ENCODE data around the gene SMAD3.

The SMAD3 gene

DNA sequence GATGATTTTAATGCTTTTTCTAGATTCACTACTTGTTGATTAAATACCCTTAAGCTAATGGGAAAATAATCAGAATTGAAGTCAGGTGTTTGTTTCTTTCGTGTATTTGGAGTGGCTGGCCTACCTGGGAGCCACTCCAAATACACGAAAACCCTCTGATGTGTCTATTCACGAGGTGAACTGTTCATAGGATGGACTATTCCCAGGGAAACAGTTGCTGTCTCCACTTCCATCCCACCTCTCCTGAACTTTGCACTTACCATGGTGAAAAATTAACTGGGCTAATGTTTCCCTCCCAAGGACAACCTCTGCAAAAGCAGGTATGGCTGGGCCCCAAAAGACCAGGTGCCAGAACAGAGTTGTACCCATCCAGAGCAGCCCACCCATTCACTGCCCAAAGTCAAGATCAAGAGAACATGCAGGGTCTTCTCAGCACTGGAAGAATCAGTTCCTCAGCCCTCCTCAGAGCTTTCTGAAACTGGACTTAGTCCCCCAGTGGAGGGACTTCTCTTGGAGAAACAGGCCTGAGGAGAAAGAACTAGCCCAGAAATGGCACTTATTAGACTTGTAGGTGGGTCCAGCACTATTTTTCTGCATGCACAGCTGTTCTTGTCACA is 2.9 kb upstream of the SMAD3 start:
- Histone ChIP-seq H3K27me3 (ENCODE audit: control insufficient read depth in 1 of 2, insufficient read depth in 2 of 2, low read length in 2 of 2) (no peaks in the 10 kb centered on the region), H3K4me3 (ENCODE audit: low read depth in 1 of 2, low read length in 2 of 2) (peak overlapping the region; percentile 28 to 41), H3K27ac (ENCODE audit: low read depth, low read length) (peak overlapping the region; percentile 65), H3K9me3 (ENCODE audit: control insufficient read depth in 1 of 2, low read length in 2 of 2) (no peaks in the 10 kb centered on the region), H3K4me1 (ENCODE audit: control insufficient read depth in 1 of 2, insufficient read depth in 2 of 2, low read length in 2 of 2) (peaks cover 26 to 35% of the 10 kb centered on the region in 2 donors), H3K9ac (ENCODE audit: low read depth in 1 of 2, low read length in 2 of 2) (peak overlapping the region; percentile 48 to 56), H3K36me3 (ENCODE audit: control insufficient read depth in 1 of 2, insufficient read depth in 2 of 2, low read length in 2 of 2) (no peaks in the 10 kb centered on the region)

DNA sequence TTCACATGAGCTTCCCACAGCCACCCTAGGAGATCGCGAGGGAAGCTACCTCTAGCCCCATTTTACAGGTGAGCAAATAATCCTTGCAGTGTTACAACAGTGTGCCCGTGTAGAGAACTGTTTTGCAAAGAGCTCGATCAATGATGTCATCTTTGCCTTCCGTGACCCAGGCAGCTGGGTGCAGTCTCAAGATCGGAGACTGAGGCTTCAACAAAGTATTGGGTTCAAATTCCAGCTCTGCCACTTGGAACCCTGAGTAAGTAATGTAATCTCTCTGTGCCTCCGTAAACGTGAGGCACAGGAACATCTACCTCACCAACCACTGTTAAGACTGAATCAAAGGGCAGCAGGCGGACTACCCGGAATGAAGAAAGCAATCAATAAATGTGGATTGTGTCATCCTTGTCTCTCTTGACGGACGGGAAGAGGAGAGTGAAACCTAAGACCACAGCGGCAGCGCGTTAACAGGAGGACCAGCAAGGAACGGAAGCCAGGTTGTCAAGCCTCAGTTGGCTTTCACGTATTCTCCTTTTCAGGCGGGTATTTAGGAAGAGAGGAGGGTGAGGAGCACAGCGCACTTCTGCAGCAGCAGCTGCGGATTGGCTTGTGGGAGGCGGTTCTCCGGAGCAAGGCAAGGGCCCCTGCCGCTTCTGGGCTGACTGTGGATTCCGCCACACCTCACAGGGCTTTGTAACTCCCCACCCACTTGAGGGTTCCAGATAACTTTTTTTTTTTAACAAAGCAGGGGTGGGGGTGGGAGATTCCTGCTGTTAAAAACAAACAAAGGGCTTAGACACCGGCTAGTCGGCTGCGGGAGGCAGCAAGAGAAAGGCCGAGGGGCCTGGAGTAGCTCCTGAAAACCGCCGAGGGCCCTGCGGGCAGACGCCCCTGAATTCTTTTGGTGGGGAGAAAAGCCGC is 1.5 kb upstream of the SMAD3 start:
- Histone ChIP-seq H3K9ac (ENCODE audit: low read depth in 1 of 2, low read length in 2 of 2) (peak overlapping the region; percentile 80 to 85), H3K4me1 (ENCODE audit: control insufficient read depth in 1 of 2, insufficient read depth in 2 of 2, low read length in 2 of 2) (peaks cover 40 to 47% of the 10 kb centered on the region in 2 donors), H3K27me3 (ENCODE audit: control insufficient read depth in 1 of 2, insufficient read depth in 2 of 2, low read length in 2 of 2) (no peaks in the 10 kb centered on the region), H3K4me3 (ENCODE audit: low read depth in 1 of 2, low read length in 2 of 2) (peak overlapping the region; percentile 67 to 68), H3K36me3 (ENCODE audit: control insufficient read depth in 1 of 2, insufficient read depth in 2 of 2, low read length in 2 of 2) (no peaks in the 10 kb centered on the region), H3K27ac (ENCODE audit: low read depth, low read length) (peak overlapping the region; percentile 89), H3K9me3 (ENCODE audit: control insufficient read depth in 1 of 2, low read length in 2 of 2) (no peaks in the 10 kb centered on the region)

DNA sequence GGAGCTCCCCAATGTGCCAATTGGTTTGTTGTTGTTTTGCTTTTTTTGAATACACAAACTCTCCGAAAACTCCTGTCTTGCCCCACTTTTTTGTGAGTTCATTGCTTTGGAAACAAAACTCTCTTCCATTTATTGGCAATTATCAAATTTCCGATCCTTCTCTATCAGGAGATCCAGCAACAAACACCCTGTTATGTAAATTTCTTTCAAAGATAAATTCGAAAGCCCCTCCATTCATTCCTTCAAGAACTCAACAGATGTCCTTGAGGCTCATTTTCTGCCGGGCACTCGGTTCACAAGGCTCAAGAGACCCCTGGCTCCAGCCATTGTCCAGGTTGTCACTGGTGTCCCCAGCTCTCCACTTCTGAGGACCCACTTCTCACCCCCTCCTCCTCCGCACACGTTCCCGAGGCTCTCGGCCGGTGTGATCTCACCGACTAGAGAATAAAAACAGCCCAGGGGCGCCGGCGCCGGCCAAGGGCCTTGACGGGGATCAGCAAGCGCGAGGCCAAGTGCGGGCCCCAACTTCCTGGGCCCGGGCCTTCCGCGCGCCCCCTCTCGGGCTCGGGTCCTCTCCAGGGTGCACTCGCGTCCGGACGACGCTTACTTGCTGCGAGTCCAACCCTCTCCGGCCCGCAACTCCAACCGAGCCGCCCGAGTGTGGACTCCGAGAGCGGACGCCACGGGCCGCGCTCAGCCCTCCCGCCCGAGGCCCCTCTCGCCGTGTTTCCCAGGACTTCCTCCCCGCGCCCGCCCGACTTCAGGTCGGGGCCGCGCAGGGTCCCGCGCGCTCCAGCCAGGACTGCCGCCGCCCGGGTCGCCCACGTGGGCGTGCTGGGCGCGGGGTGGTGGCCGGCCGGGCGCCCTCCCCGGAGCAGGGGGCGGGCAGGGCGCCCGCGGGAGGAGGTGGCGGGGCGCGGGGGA is 533 bp upstream of the SMAD3 start:
- Histone ChIP-seq H3K4me3 (ENCODE audit: low read depth in 1 of 2, low read length in 2 of 2) (peak overlapping the region; percentile 68 to 90), H3K9ac (ENCODE audit: low read depth in 1 of 2, low read length in 2 of 2) (peak overlapping the region; percentile 80 to 85), H3K27ac (ENCODE audit: low read depth, low read length) (peak overlapping the region; percentile 89), H3K4me1 (ENCODE audit: control insufficient read depth in 1 of 2, insufficient read depth in 2 of 2, low read length in 2 of 2) (peaks cover 41 to 45% of the 10 kb centered on the region in 2 donors), H3K27me3 (ENCODE audit: control insufficient read depth in 1 of 2, insufficient read depth in 2 of 2, low read length in 2 of 2) (no peaks in the 10 kb centered on the region), H3K9me3 (ENCODE audit: control insufficient read depth in 1 of 2, low read length in 2 of 2) (no peaks in the 10 kb centered on the region), H3K36me3 (ENCODE audit: control insufficient read depth in 1 of 2, insufficient read depth in 2 of 2, low read length in 2 of 2) (no peaks in the 10 kb centered on the region)

DNA sequence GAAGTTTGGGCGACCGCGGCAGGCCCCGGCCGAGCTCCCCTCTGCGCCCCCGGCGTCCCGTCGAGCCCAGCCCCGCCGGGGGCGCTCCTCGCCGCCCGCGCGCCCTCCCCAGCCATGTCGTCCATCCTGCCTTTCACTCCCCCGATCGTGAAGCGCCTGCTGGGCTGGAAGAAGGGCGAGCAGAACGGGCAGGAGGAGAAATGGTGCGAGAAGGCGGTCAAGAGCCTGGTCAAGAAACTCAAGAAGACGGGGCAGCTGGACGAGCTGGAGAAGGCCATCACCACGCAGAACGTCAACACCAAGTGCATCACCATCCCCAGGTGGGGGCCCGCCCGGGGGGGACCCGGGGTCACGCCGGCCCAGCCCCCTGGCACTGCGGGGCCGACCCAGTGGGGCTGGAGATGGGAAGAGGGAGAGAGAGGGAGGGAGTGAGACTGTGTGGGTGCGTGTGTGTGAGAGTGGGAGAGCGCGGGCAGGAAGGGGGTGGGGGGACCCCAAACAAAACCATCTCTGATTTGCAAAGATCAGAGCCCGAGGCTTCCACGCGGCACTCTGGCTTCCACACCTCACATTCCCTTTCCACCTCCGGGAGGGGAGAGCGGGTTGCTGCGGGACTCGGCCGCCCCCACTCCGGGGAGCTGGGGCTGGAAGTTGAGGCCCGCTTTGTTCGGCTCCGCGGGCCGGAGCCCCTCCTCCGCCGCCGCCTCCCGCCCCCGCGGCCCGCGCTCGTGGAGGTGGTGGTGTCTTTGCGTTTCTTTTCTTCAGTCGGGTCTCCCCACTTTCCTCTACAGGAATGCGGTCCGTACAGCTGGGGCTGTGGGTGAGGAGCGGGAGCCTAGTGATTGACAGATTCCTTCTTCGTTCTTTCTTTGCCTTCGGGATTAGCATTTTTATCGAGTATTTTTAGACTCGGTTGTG is 898 bp downstream of the SMAD3 start:
- H3K27me3 ChIP-seq (ENCODE audit: control insufficient read depth in 1 of 2, insufficient read depth in 2 of 2, low read length in 2 of 2): no peaks in the 10 kb centered on the region
- H3K9me3 ChIP-seq (ENCODE audit: control insufficient read depth in 1 of 2, low read length in 2 of 2): no peaks in the 10 kb centered on the region
- peak overlapping the region; percentile 81 for H3K27ac ChIP-seq (ENCODE audit: low read depth, low read length)
- peaks cover 41 to 45% of the 10 kb centered on the region in 2 donors for H3K4me1 ChIP-seq (ENCODE audit: control insufficient read depth in 1 of 2, insufficient read depth in 2 of 2, low read length in 2 of 2)
- peak overlapping the region; percentile 86 to 90 for H3K4me3 ChIP-seq (ENCODE audit: low read depth in 1 of 2, low read length in 2 of 2)
- H3K36me3 ChIP-seq (ENCODE audit: control insufficient read depth in 1 of 2, insufficient read depth in 2 of 2, low read length in 2 of 2): peaks cover 0 to 6% of the 10 kb centered on the region in 2 donors
- H3K9ac ChIP-seq (ENCODE audit: low read depth in 1 of 2, low read length in 2 of 2): peak overlapping the region; percentile 69 to 88

DNA sequence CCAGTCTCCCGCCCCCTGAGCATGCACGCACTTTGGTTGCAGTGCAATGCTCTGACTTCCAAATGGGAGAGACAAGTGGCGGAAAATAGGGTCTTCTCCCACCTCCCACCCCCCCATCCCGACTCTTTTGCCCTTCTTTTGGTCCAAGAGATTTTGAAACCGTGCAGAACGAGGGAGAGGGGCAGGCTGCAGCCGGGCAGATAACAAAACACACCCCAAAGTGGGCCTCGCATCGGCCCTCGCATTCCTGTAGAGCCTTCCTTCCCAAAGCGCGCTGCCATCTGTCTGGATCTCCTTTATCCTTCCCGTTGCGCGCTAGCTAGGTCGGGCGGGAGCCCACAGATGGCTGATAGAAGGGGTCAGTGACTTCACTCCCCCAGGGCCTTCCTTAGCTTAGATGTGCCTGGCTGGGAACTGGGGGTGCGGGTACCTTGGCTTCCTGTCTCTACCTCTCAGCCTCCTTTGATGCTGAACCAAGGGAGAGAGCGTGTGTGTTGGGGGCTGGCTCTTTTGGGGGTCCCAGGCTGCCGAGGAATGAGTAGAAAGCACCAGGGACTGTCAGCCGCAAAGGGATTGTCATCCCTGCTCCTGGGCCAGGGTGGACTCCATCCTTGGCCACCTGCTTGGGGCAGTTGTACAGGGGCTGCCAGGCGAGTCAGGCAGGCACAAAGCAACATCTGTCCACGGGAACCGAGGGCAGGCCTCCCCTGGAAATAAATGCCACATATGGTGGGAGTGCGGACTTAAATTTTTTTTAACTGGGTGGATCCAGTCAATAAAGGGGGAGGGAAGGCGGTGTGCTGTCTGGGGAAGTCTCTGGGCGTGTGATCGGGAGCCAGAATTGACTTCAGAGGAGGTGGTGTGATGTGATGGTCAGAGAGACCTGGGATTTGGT is 1.8 kb downstream of the SMAD3 start:
- Histone ChIP-seq H3K36me3 (ENCODE audit: control insufficient read depth in 1 of 2, insufficient read depth in 2 of 2, low read length in 2 of 2) (peaks cover 0 to 6% of the 10 kb centered on the region in 2 donors), H3K4me3 (ENCODE audit: low read depth in 1 of 2, low read length in 2 of 2) (peak overlapping the region; percentile 86 to 90), H3K9me3 (ENCODE audit: control insufficient read depth in 1 of 2, low read length in 2 of 2) (no peaks in the 10 kb centered on the region), H3K9ac (ENCODE audit: low read depth in 1 of 2, low read length in 2 of 2) (peak overlapping the region; percentile 69 to 88), H3K4me1 (ENCODE audit: control insufficient read depth in 1 of 2, insufficient read depth in 2 of 2, low read length in 2 of 2) (peaks cover 40 to 42% of the 10 kb centered on the region in 2 donors), H3K27ac (ENCODE audit: low read depth, low read length) (peak overlapping the region; percentile 0), H3K27me3 (ENCODE audit: control insufficient read depth in 1 of 2, insufficient read depth in 2 of 2, low read length in 2 of 2) (no peaks in the 10 kb centered on the region)

DNA sequence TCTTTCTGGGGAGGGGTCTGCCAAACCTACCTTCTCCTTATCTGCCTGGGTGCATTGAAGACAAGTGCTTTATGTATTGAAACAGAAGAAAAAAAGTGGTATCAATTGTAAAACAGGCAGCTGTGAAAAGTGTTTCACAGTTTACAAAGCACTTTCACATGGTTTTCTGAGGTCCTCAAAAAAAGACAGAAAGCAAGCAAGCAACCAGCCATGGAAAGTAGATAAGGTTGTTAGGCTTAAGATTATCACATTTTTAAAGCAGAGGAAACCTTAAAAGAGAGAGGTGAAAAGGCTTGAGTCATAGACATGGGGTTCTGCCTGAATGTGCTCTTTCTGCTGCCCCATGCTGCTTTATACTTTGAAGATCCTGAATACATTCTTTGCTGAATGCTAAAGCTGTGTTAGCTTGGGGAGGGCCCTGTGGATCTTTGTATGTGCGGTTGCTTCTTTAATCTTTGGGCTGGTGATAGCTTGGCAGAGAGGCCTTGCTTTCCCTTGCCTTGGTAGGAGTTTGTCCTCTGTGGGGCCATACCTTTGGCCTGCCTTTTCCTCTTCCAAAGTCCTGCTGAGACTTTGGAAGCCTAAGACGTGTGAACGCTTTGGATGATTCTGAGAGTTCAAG is 2.6 kb downstream of the SMAD3 start:
- Histone ChIP-seq H3K4me1 (ENCODE audit: control insufficient read depth in 1 of 2, insufficient read depth in 2 of 2, low read length in 2 of 2) (peaks cover 42% of the 10 kb centered on the region in 2 donors), H3K4me3 (ENCODE audit: low read depth in 1 of 2, low read length in 2 of 2) (peak overlapping the region; percentile 86 to 90), H3K27ac (ENCODE audit: low read depth, low read length) (peak overlapping the region; percentile 0), H3K9me3 (ENCODE audit: control insufficient read depth in 1 of 2, low read length in 2 of 2) (no peaks in the 10 kb centered on the region), H3K36me3 (ENCODE audit: control insufficient read depth in 1 of 2, insufficient read depth in 2 of 2, low read length in 2 of 2) (peaks cover 0 to 6% of the 10 kb centered on the region in 2 donors), H3K9ac (ENCODE audit: low read depth in 1 of 2, low read length in 2 of 2) (peak overlapping the region; percentile 69 to 88), H3K27me3 (ENCODE audit: control insufficient read depth in 1 of 2, insufficient read depth in 2 of 2, low read length in 2 of 2) (no peaks in the 10 kb centered on the region)

DNA sequence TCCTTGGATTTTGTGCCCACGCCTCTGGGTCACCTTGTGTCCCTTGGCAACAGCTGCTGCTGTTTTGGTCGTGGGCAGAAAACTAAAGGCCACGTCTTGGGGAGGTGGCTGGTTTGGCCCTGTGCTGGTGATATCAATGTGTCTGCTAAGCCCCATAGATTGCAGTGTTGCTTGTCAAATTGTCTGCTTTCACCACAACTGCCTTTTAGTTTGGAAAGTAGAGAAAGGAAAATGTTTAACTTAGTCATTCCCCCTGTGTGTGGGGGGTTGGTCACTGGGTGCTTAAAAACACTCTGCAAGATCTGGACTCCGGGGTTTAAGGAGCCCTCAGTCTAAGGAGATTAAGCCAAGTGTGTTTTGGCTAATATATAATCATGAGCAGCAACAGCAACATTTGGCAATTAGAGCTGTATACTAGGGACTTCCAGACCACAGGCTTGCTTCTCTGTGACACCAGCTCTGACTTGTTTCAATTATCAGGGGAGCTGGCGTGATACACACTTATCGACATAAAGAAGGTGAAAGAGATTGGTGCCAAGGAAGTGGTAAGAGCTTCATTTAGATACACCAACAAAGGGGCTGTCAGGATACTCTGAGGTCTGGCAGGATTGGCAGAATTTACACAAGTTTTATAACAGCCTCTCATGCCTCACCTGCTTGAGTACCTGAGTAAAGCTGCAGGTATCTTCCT is 3.5 kb downstream of the SMAD3 start:
- peak overlapping the region; percentile 15 to 69 for H3K9ac ChIP-seq (ENCODE audit: low read depth in 1 of 2, low read length in 2 of 2)
- no peak overlapping the region for H3K27ac ChIP-seq (ENCODE audit: low read depth, low read length)
- peaks cover 39 to 40% of the 10 kb centered on the region in 2 donors for H3K4me1 ChIP-seq (ENCODE audit: control insufficient read depth in 1 of 2, insufficient read depth in 2 of 2, low read length in 2 of 2)
- H3K36me3 ChIP-seq (ENCODE audit: control insufficient read depth in 1 of 2, insufficient read depth in 2 of 2, low read length in 2 of 2): peaks cover 0 to 6% of the 10 kb centered on the region in 2 donors
- no peaks in the 10 kb centered on the region for H3K9me3 ChIP-seq (ENCODE audit: control insufficient read depth in 1 of 2, low read length in 2 of 2)
- H3K4me3 ChIP-seq (ENCODE audit: low read depth in 1 of 2, low read length in 2 of 2): peak overlapping the region; percentile 86 to 90
- H3K27me3 ChIP-seq (ENCODE audit: control insufficient read depth in 1 of 2, insufficient read depth in 2 of 2, low read length in 2 of 2): no peaks in the 10 kb centered on the region

DNA sequence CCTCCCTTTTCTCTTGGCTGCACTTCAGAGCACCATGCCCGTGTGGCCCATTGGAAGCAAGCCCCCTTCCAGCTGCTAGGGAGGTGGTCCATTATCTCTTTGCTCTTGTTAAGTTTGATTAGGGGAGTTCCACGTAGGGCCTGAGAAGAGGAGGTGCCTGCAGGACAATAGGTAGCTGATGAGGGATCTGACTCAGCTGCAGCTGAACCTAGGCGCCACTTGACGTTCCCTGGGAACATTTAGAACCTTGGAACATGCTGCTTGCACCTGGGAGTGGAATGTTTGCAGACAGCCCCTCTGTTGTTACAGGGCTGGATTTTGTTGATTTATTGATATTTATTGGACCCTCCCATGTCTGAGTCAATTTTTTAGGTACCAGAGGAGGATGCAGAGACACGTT is 4.7 kb downstream of the SMAD3 start:
- H3K4me3 ChIP-seq (ENCODE audit: low read depth in 1 of 2, low read length in 2 of 2): no peak overlapping the region
- no peak overlapping the region for H3K9ac ChIP-seq (ENCODE audit: low read depth in 1 of 2, low read length in 2 of 2)
- H3K9me3 ChIP-seq (ENCODE audit: control insufficient read depth in 1 of 2, low read length in 2 of 2): no peaks in the 10 kb centered on the region
- peaks cover 47 to 51% of the 10 kb centered on the region in 2 donors for H3K4me1 ChIP-seq (ENCODE audit: control insufficient read depth in 1 of 2, insufficient read depth in 2 of 2, low read length in 2 of 2)
- no peak overlapping the region for H3K27ac ChIP-seq (ENCODE audit: low read depth, low read length)
- H3K36me3 ChIP-seq (ENCODE audit: control insufficient read depth in 1 of 2, insufficient read depth in 2 of 2, low read length in 2 of 2): peaks cover 0 to 6% of the 10 kb centered on the region in 2 donors
- H3K27me3 ChIP-seq (ENCODE audit: control insufficient read depth in 1 of 2, insufficient read depth in 2 of 2, low read length in 2 of 2): no peaks in the 10 kb centered on the region

Measured in duodenal mucosa (tissue), 2 donors.